Endothelial cell of umbilical vein (primary cell): ENCODE data around the gene B3GAT1. TPM values are rescaled to one million over a fixed set of nuclear protein-coding genes. Genes with fewer than 3 reads are reported as not detected.

ENCODE experiments used
- BruUV-seq: library from RNA; stranded (reverse); fragments of 400-500 nt; replicated peaks from 2 replicates; lab custom pipeline; 2021; lab: Mats Ljungman, UMichigan
- CTCF ChIA-PET: fragments of 300-600, 350-600 bp; sonication (Branson Sonifier 250); formaldehyde crosslinking; loops from one replicate; lab custom pipeline; 2021; ENCODE audit warnings: antibody characterized with exemption, inconsistent platforms; lab: Charles Lee
- POLR2A ChIA-PET: fragments of 300-600, 350-600 bp; sonication (Branson Sonifier 250); formaldehyde crosslinking; loops from one replicate; lab custom pipeline; 2021; ENCODE audit warnings: antibody characterized with exemption, inconsistent platforms; lab: Charles Lee
- DNase-seq: peaks from one replicate; pipeline ENCODE4 v3.0.0-alpha.2; 2011; ENCODE audit warnings: low read depth, low spot score
- FAIRE-seq: peaks from 2 replicates; lab custom pipeline; 2011; peaks lifted over from hg19 to GRCh38; lab: Jason Lieb, UNC
- H2AFZ ChIP-seq: 2 replicates; pipeline ENCODE4 v1.6.0; 2012; ENCODE audit warnings: low read depth, low read length, control low read depth, inconsistent platforms
- H3K27ac ChIP-seq: 2 replicates; pipeline ENCODE4 v1.5.1; 2011; ENCODE audit warnings: low read depth, mild to moderate bottlenecking, control low read depth, low read length, moderate library complexity; ENCODE audit not compliant: insufficient read depth
- H3K27me3 ChIP-seq, 2 experiments: 2 replicates each; pipeline versions ENCODE4 v1.6.0 to v1.6.1; 2011; ENCODE audit warnings: low read length in 2 of 2, mixed read lengths in 1 of 2; ENCODE audit not compliant: control insufficient read depth in 2 of 2, insufficient read depth in 2 of 2
- H3K36me3 ChIP-seq, 2 experiments: 2 replicates in 1 of 2; 3 replicates in 1 of 2; pipeline ENCODE4 v1.5.1; 2011; ENCODE audit warnings: low read length in 2 of 2, mild to moderate bottlenecking in 1 of 2, moderate library complexity in 1 of 2; ENCODE audit not compliant: control insufficient read depth in 2 of 2, insufficient read depth in 2 of 2; ENCODE audit errors: extremely low read depth in 1 of 2
- H3K4me1 ChIP-seq: 3 replicates; pipeline ENCODE4 v1.5.1; 2011; ENCODE audit warnings: mild to moderate bottlenecking, low read length; ENCODE audit not compliant: control insufficient read depth, insufficient read depth; ENCODE audit errors: extremely low read depth
- H3K4me2 ChIP-seq: 2 replicates; pipeline ENCODE4 v1.6.1; 2011; ENCODE audit warnings: low read length, control low read depth, mixed read lengths; ENCODE audit not compliant: insufficient read depth
- H3K4me3 ChIP-seq, 3 experiments: fragments of 200-600 bp in 1 of 3; sonication (generic), shearing (Covaris generic) in 1 of 3; replicated peaks in 1 of 3; 2 replicates each; pipeline ENCODE4 v1.5.1; 2011 to 2016; ENCODE audit warnings: control low read depth in 3 of 3, low read length in 3 of 3, mild to moderate bottlenecking in 2 of 3, inconsistent platforms in 1 of 3, low read depth in 1 of 3, moderate library complexity in 1 of 3; ENCODE audit not compliant: insufficient read depth in 1 of 3
- H3K79me2 ChIP-seq: 2 replicates; pipeline ENCODE4 v1.6.0; 2012; ENCODE audit warnings: low read length, inconsistent platforms; ENCODE audit not compliant: control insufficient read depth, insufficient read depth
- H3K9ac ChIP-seq: replicated peaks from 2 replicates; pipeline ENCODE3; 2011; ENCODE audit warnings: low read length, control low read depth; ENCODE audit not compliant: insufficient read depth; ENCODE audit errors: extremely low read depth
- H3K9me1 ChIP-seq: replicated peaks from 3 replicates; pipeline ENCODE4 v1.6.0; 2011; ENCODE audit warnings: mild to moderate bottlenecking, low read length; ENCODE audit not compliant: control insufficient read depth, insufficient read depth; ENCODE audit errors: extremely low read depth
- H3K9me3 ChIP-seq: replicated peaks from 2 replicates; pipeline ENCODE4 v1.5.1; 2012; ENCODE audit warnings: low read length, inconsistent platforms; ENCODE audit not compliant: control insufficient read depth, insufficient read depth
- H4K20me1 ChIP-seq: replicated peaks from 2 replicates; pipeline ENCODE3; 2011; ENCODE audit warnings: mild to moderate bottlenecking, low read length; ENCODE audit not compliant: control insufficient read depth, insufficient read depth; ENCODE audit errors: extremely low read depth
- CTCF ChIP-seq, 2 donors: IDR thresholded peaks; 1 replicate in 1 of 2; 2 replicates in 1 of 2; pipeline ENCODE4 v1.5.1; 2011; ENCODE audit warnings: low read length in 2 of 2, mild to moderate bottlenecking in 2 of 2, moderate library complexity in 2 of 2, control low read depth in 1 of 2, inconsistent platforms in 1 of 2, low read depth in 1 of 2; ENCODE audit not compliant: insufficient read depth in 1 of 2; ENCODE audit errors: extremely low read depth in 1 of 2
- EZH2 ChIP-seq: IDR thresholded peaks from 2 replicates; pipeline ENCODE4 v1.6.1; 2012; ENCODE audit warnings: borderline replicate concordance, low read depth, mild to moderate bottlenecking, moderate library complexity, low read length, inconsistent platforms; ENCODE audit not compliant: severe bottlenecking
- FOS ChIP-seq: IDR thresholded peaks from 2 replicates; pipeline ENCODE4 v1.6.1; 2011; ENCODE audit warnings: mild to moderate bottlenecking, low read length, moderate library complexity, borderline replicate concordance; ENCODE audit not compliant: insufficient read depth
- GATA2 ChIP-seq: IDR thresholded peaks from 2 replicates; pipeline ENCODE4 v1.7.0; 2011; ENCODE audit warnings: low read depth, mild to moderate bottlenecking, moderate library complexity, mixed read lengths, low read length; ENCODE audit not compliant: insufficient read length, insufficient read depth
- JUN ChIP-seq: IDR thresholded peaks from 2 replicates; pipeline ENCODE4 v1.6.1; 2011; ENCODE audit warnings: borderline replicate concordance, low read depth; ENCODE audit not compliant: insufficient read length, insufficient read depth
- MAX ChIP-seq: IDR thresholded peaks from 2 replicates; pipeline ENCODE4 v1.6.1; 2011; ENCODE audit not compliant: insufficient read depth, insufficient read length
- MYC ChIP-seq: IDR thresholded peaks from one replicate; pipeline ENCODE4 v1.6.1; 2011; ENCODE audit warnings: mild to moderate bottlenecking, low read depth, low read length
- POLR2A ChIP-seq: IDR thresholded peaks from 2 replicates; pipeline ENCODE4 v1.6.1; 2012; ENCODE audit warnings: low read depth, mild to moderate bottlenecking, control low read depth, low read length
- POLR2AphosphoS5 ChIP-seq: IDR thresholded peaks from 2 replicates; pipeline ENCODE4 v1.6.1; 2012; ENCODE audit warnings: low read depth, mild to moderate bottlenecking, control low read depth, low read length, moderate library complexity; ENCODE audit not compliant: insufficient read depth
- dilution Hi-C: fragments of 300-500 bp; cut with MboI; formaldehyde crosslinking; loops from one replicate; pipeline ENCODE4 v1.15.0; 2019; ENCODE audit warnings: low sequenced_read_pairs; ENCODE audit not compliant: extremely low pct_ligation_motif_present
- intact Hi-C: fragments of 100-400 bp; cut with micrococcal nuclease; formaldehyde crosslinking; loops from one replicate; pipeline ENCODE4 v1.10.0; 2022
- polyA plus RNA-seq, 4 experiments: library from polyadenylated mRNA; depleted of rRNA in 3 of 4; stranded (reverse) in 3 of 4; unstranded in 1 of 4; fragments of >200 nt; gene quantifications; 2 replicates each; pipeline versions ENCODE4 v1.2.1 to v1.2.3, GENCODE V29; 2011 to 2012; ENCODE audit warnings: missing spikeins in 1 of 4
- total RNA-seq: library from RNA; stranded (reverse); gene quantifications from 2 replicates; pipeline ENCODE4 v1.2.3, GENCODE V29; 2021

Gene B3GAT1
- total and polyA plus RNA-seq, 2 donors (not counting 3 experiments of a cell fraction or from before 2014, with no cell fraction given) = 0.01 TPM; not detected in 1

- no peak for DNase-seq
- Histone ChIP-seq H3K27me3 (no peaks in the 10 kb centered on the region), H3K4me2 (no peak overlapping the region), H3K9ac (no peak overlapping the region), H3K36me3 (no peaks in the 10 kb centered on the region), H3K4me1 (no peaks in the 10 kb centered on the region), H3K79me2 (no peaks in the 10 kb centered on the region), H3K9me3 (no peaks in the 10 kb centered on the region), H3K4me3 (no peak overlapping the region), H3K9me1 (no peaks in the 10 kb centered on the region), H3K27ac (no peak overlapping the region), H2AFZ (no peak overlapping the region), H4K20me1 (no peaks in the 10 kb centered on the region)
- intact Hi-C loops (no loop called here), dilution Hi-C loops (no loop called here)
- ChIA-PET POLR2A (no interaction called here), CTCF (no interaction called here)
- TF ChIP-seq JUN (no peak), MYC (no peak), CTCF (IDR thresholded peaks at IDR 0.05; ENCODE audit: extremely low read depth in 1 of 2, insufficient read depth in 1 of 2, low read depth in 1 of 2, low read length in 2 of 2) (no peak), GATA2 (no peak)
- BruUV-seq = no TSS peak
- no peak for FAIRE-seq
These were observed 48.9 kb downstream of the B3GAT1 start for GRCh38 chr11:134363161-134363560.

- H2AFZ ChIP-seq = no peak overlapping the region
- no peaks in the 10 kb centered on the region for H3K36me3 ChIP-seq
- dilution Hi-C loops = no loop called here
- TF ChIP-seq MYC (no peak), POLR2AphosphoS5 (no peak), EZH2 (no peak), GATA2 (no peak), MAX (no peak), POLR2A (no peak), JUN (no peak), FOS (no peak), CTCF (IDR thresholded peaks at IDR 0.05; ENCODE audit: extremely low read depth in 1 of 2, insufficient read depth in 1 of 2, low read depth in 1 of 2, low read length in 2 of 2) (no peak)
- POLR2A ChIA-PET = no interaction called here
- H3K79me2 ChIP-seq = no peaks in the 10 kb centered on the region
- no peak overlapping the region for H3K9ac ChIP-seq
- DNase-seq (no peak), FAIRE-seq (no peak)
- no peaks in the 10 kb centered on the region for H3K9me1 ChIP-seq
- H3K27me3 ChIP-seq = no peaks in the 10 kb centered on the region
- no peaks in the 10 kb centered on the region for H3K4me1 ChIP-seq
- H4K20me1 ChIP-seq = no peaks in the 10 kb centered on the region
- no peaks in the 10 kb centered on the region for H3K9me3 ChIP-seq
- H3K4me3 ChIP-seq = no peak overlapping the region
- no peak overlapping the region for H3K4me2 ChIP-seq
- CTCF ChIA-PET = no interaction called here
- no peak overlapping the region for H3K27ac ChIP-seq
- intact Hi-C loops = no loop called here
- BruUV-seq = no TSS peak
These were observed 49.7 kb downstream of the B3GAT1 start for GRCh38 chr11:134362192-134362901.
